NB4 (cell line): ENCODE data around the gene PRDX5.

ENCODE experiments used
- CTCF ChIP-seq: IDR thresholded peaks from one replicate; pipeline ENCODE4 v1.5.1; 2012; ENCODE audit warnings: low read depth, low read length
- POLR2A ChIP-seq: IDR thresholded peaks from 2 replicates; pipeline ENCODE4 v1.6.1; 2011; ENCODE audit warnings: mild to moderate bottlenecking; ENCODE audit not compliant: insufficient read length; ENCODE audit errors: extremely low read depth

DNA sequence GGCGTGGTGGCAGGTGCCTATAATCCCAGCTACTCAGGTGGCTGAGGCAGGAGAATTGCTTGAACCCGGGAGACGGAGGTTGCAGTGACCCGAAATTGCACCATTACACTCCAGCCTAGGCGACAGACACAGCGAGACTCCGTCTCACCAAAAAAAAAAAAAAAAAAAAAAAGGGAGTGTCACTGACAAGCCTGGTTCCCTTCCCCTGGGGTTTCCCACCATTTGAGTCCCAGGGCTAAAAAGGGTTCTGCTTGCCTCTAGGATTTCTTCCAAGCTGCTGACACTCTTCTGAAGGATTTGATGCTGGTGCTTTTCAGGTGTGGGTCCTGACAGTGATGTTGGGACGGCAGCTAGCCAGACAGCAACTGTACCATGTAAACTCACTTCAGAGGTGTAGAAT is 20.8 kb downstream of the PRDX5 start:
- no peak for TF ChIP-seq CTCF
- no peak for TF ChIP-seq POLR2A
